HG03103 (cell line): ENCODE data around the gene GRIK1.

Experiments
- ATAC-seq: cut with Tn5 transposase; IDR thresholded peaks from one replicate; pipeline ENCODE4 v1.9.1; 2021; ENCODE audit warnings: low read depth; ENCODE audit not compliant: unreplicated experiment

GRIK1 gene

GRCh38 chr21:29726044-29726443 lies 213.8 kb downstream of the GRIK1 start:
- no peak for ATAC-seq

DNA sequence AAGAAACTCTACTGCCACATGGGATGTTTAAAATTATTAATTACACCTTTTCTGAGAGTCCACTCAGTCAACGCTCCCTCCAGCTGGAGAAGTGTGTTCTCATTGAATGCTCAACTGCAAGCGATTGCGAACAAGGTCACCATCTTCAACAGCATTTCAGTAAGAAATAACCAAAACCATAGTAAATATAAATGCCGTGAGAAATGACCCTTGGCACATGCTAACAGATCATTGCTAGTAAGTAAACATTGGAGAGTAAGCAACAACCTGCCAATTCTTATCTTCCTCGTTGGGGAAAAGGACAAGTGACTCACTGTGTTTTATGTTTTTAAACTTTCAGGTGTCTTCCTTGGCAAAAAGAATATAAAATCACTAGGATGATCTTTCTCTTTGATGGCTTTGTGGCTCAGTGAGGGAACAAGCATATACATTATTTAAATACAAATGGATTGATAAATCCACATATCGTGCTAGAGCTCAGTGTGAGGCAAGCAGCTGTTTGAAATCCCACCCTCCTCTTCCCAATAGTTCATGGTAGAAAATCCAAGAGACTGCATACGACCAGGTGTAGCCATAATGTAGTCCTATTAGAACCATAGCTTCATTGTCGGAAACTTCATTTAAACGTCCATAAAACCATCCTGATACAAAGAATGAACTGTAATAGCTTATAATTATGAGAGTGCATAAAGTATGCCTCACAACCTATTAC lies 214.6 kb downstream of the GRIK1 start:
- ATAC-seq = no peak

GRCh38 chr21:29721964-29722363 lies 217.8 kb downstream of the GRIK1 start:
- no peak for ATAC-seq

GRCh38 chr21:29721221-29721620 lies 218.6 kb downstream of the GRIK1 start:
- ATAC-seq = no peak

- ATAC-seq = no peak
These were observed 220.3 kb downstream of the GRIK1 start for GRCh38 chr21:29719521-29719920.

GRCh38 chr21:29718081-29718815 lies 221.5 kb downstream of the GRIK1 start:
- no peak for ATAC-seq

- ATAC-seq = no peak
These were observed 222.1 kb downstream of the GRIK1 start for GRCh38 chr21:29717659-29718058.

- ATAC-seq = no peak
These were observed 223.0 kb downstream of the GRIK1 start for GRCh38 chr21:29716753-29717152.

DNA sequence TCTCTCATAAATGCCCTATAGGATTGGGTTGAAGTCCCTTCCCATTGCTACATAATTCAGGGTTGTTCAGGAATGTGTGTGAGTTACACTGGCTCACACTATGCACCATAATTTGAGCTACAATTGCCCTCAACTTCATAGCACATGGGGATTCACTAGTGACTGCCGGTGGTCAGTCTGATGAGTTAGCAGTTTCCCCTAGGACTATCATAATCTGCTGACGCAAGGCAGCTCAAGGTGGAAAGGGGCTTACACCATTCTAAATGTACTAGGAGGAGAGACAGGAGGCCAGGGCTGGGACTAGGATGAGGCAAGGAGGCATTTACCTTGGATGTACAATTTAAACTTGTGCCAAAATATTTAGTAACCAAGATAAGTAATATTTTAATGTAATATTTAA lies 224.7 kb downstream of the GRIK1 start:
- ATAC-seq = no peak

- no peak for ATAC-seq
These were observed 227.0 kb downstream of the GRIK1 start for GRCh38 chr21:29712818-29713217.

- no peak for ATAC-seq
These were observed 228.6 kb downstream of the GRIK1 start for GRCh38 chr21:29711236-29711635.

DNA sequence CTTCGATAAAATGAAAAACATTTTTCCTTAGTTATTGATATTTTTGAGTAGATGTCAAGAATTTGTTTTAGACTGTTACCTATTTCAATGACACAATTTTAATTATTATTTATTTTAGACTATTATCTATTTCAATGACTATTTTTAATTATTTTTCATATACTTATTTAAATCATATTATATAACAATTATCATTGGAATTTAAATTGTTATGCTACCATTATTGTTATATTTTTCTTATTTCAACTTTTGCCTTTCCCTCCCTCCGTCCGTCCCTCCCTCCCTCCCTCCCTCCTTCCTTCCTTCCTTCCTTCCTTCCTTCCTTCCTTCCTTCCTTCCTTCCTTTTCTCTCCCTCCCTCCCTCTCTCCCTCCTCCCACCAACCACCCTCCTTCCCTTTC lies 229.3 kb downstream of the GRIK1 start:
- no peak for ATAC-seq

DNA sequence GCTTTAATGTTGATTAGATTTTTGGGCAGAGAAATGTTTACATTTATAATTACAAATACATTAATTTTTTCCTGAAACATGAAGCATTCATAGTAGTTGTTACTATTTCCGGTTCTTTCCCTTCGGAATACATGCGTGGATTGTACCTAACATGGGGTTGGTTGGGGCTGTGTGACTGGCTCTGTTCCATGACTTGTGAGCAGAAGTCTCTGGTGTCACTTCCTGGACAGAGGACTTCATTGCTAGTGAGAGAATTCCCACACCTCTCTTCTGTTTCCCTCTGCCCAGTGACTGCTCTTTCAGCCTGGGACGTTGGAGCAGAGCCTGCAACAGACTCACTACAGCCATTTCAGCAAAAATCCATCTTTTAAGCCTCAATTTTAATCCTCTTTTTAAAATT lies 231.4 kb downstream of the GRIK1 start:
- no peak for ATAC-seq

- ATAC-seq = no peak
These were observed 235.1 kb downstream of the GRIK1 start for GRCh38 chr21:29704719-29705118.

GRCh38 chr21:29701676-29702075 lies 238.1 kb downstream of the GRIK1 start:
- no peak for ATAC-seq

- peak; percentile 98 for ATAC-seq
These were observed 242.1 kb downstream of the GRIK1 start for GRCh38 chr21:29697555-29698193.

DNA sequence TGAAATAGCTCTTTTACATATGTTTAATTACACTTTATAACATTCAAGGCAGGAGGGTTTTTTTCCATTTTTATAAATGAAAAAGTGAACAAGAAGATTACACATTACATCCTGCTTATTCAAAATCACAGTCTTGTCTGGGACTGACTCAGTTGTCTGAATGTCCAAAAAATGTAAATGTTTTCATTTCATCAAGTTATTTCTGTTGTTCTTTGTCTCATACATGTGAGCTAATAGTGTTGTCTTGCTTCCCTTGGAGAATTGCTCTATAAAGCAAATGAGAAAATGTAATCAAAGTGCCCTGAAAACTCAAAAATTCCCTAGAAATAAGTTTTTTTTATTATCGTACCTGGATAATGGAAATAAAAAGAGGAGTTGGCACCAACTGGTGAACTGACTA lies 242.9 kb downstream of the GRIK1 start:
- no peak for ATAC-seq

DNA sequence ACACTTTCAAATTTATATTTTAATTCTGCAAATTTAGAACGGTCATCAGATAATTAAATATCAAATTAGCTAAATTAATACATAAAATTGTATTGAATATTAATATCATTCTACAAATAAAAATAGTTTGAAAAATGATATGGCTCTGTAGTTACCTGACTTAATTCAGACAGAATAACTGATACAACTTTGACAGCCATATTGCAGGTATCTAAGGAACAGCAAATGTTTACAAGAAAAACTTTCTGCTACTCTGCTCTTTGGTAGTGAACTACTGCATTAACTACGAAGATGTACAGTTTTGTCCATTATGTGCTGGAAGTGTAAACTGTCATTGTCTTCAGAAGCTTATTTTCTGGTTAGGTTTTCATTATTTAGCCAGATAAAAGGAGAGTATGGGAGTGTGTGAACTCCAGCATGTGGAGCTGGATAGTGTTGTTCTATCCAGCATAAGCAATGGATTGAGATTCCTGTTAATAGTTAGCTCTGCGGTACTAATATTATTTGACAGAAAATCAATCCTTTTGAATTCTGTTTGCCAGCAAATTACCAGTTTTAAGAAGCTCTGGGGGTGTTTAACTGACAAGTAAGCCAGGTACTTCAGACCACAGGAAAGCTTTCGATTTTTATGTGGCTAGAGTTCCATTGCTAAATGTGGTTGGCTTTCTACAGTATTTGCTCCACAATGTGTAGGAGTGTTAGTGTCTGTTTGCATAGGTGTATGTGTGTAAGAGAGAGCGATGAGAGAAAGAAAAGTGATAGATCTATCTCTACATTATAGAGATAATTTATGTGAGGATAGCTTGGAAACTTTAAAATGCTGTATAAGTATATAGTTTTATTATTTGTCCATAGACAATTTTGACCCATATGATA lies 247.9 kb downstream of the GRIK1 start:
- no peak for ATAC-seq

- ATAC-seq = no peak
These were observed 250.0 kb downstream of the GRIK1 start for GRCh38 chr21:29689753-29690152.

DNA sequence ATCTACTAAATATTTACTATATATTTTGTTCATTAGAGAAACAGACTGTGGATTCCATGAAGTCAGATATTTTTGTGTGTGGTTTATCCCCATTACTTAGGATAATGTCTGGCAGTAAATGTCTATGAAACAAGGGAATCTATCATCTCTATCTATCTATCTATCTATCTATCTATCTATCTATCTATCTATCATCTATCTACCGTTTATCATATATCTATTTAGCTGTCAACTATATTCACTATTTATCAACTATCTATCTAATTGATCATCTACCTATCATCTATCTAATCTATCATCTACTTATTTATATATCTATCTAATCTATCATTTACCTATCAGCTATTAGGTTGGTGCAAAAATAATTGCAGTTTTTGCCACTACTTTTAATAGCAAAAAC lies 255.7 kb downstream of the GRIK1 start:
- ATAC-seq = no peak

GRCh38 chr21:29682800-29683199 lies 257.0 kb downstream of the GRIK1 start:
- ATAC-seq = no peak
